Adrenal gland (tissue), 12 donors: ENCODE data around the gene TBC1D22A. TPM values are rescaled to one million over a fixed set of nuclear protein-coding genes. Genes with fewer than 3 reads are reported as not detected.

Experiments used
- DNase-seq, 7 donors: peaks; one replicate each; pipeline ENCODE4 v3.0.0-alpha.2; 2019 to 2020
- H3K27ac ChIP-seq, 5 donors: fragments of 200-600 bp; sonication (generic) in 4 of 5; 1 replicate in 3 of 5; 2 replicates in 2 of 5; pipeline versions ENCODE4 v1.5.1 to v1.8.0; 2016 to 2020; ENCODE audit warnings: mild to moderate bottlenecking in 1 of 5
- H3K27me3 ChIP-seq: fragments of 200-600 bp; 2 replicates; pipeline ENCODE4 v1.8.0; 2021
- H3K36me3 ChIP-seq, 2 donors: fragments of 200-600 bp; replicated peaks in 1 of 2; 1 replicate in 1 of 2; 2 replicates in 1 of 2; pipeline versions ENCODE4 v1.5.1 to v1.8.0; 2018 to 2022
- H3K4me1 ChIP-seq, 2 donors: fragments of 200-600 bp; replicated peaks in 1 of 2; 1 replicate in 1 of 2; 2 replicates in 1 of 2; pipeline versions ENCODE4 v1.5.1 to v1.8.0; 2018 to 2021
- H3K4me3 ChIP-seq, 4 donors: fragments of 200-600 bp; sonication (generic) in 3 of 4; one replicate each; pipeline ENCODE4 v1.5.1; 2016 to 2018
- H3K9me3 ChIP-seq, 3 donors: fragments of 200-600 bp; sonication (generic) in 1 of 3; replicated peaks in 1 of 3; 1 replicate in 2 of 3; 2 replicates in 1 of 3; pipeline versions ENCODE4 v1.5.1 to v1.8.0; 2016 to 2021
- CTCF ChIP-seq, 6 experiments: fragments of 450-650 bp in 4 of 6; fragments of 200-600 bp in 2 of 6; sonication (generic) in 1 of 6; IDR thresholded peaks; 1 replicate in 5 of 6; 2 replicates in 1 of 6; pipeline versions ENCODE4 v1.5.1 to v1.8.0; 2016 to 2021; ENCODE audit warnings: antibody characterized with exemption in 6 of 6, mild to moderate bottlenecking in 2 of 6, moderate library complexity in 1 of 6
- POLR2A ChIP-seq, 2 donors: fragments of 450-650 bp; IDR thresholded peaks; one replicate each; pipeline ENCODE4 v1.6.1; 2017; ENCODE audit warnings: antibody characterized with exemption in 2 of 2, mild to moderate bottlenecking in 2 of 2, moderate library complexity in 1 of 2
- WGBS, 4 donors: extraction: QIAGEN DNeasy Blood & Tissue Kit in 2 of 4; methylation state at CpG; one replicate each; pipeline versions ENCODE4 v1.1.5 to v1.1.7; 2013 to 2017; 5-methylcytosine and 5-hydroxymethylcytosine counted together
- intact Hi-C, 2 donors: fragments of 100-400 bp; cut with DNase I; formaldehyde crosslinking; loops; one replicate each; pipeline versions ENCODE4 v1.14.1 to v1.15.0; 2022 to 2023
- polyA plus RNA-seq, 3 donors: library from polyadenylated mRNA; stranded (reverse); fragments of 200-250 nt in 2 of 3; fragments of 350-450 nt in 1 of 3; fragmentation: Illumina TruSeq in 1 of 3; extraction: RNeasy Lipid Tissue Mini Kit (QIAGEN cat#74804) in 1 of 3; gene quantifications; one replicate each; pipeline ENCODE4 v1.2.3, GENCODE V29; 2013 to 2014
- total RNA-seq, 9 donors: library from RNA; depleted of rRNA in 4 of 9; stranded (reverse); fragments of >200 nt in 4 of 9; fragments of 120-200 nt in 1 of 9; fragmentation: NEBNext Ultra II Directional in 1 of 9; extraction: Animal tissue kit (Norgen Biotek cat#: 25700) in 1 of 9; gene quantifications; one replicate each; pipeline versions ENCODE4 v1.1.0 to v1.2.4, GENCODE V29; 2013 to 2023
- donor health status: healthy with polysubstance abuse.
- donor health status: Bipolar disorder and iron deficiency.
- donor health status: DM: yes; HTN: yes; CAD: no.
- donor health status: DM: no; HTN: no; CAD: no.
- donor health status: DM: no; HTN: no; CAD: no.
- donor health status: DM: yes; HTN: yes; CAD: no.

Gene TBC1D22A
- total and polyA plus RNA-seq, 12 donors = 11.5 to 44.2 (median 28.1) TPM

GRCh38 chr22:47143249-47143938 lies 380.9 kb downstream of the TBC1D22A start:
- WGBS, 4 donors = 90 to 94% (median 93%) methylated on average over 11 to 16 of the region's 16 CpGs
- no peaks in the 10 kb centered on the region for H3K9me3 ChIP-seq

GRCh38 chr22:47144076-47144765 lies 381.8 kb downstream of the TBC1D22A start:
- no peak for TF ChIP-seq POLR2A (IDR thresholded peaks at IDR 0.05)
- TF ChIP-seq CTCF (IDR thresholded peaks at IDR 0.05) = no peak
- DNase-seq = no peak
- 97 to 99% (median 98%) methylated on average over 11 to 24 of the region's 24 CpGs for WGBS, 4 donors
- Histone ChIP-seq H3K4me3 (no peak overlapping the region), H3K4me1 (no peaks in the 10 kb centered on the region), H3K27me3 (no peaks in the 10 kb centered on the region), H3K27ac (no peak overlapping the region), H3K36me3 (no peaks in the 10 kb centered on the region), H3K9me3 (no peaks in the 10 kb centered on the region)
- intact Hi-C loops = no loop called here

More at GRCh38 chr22:47143249-47143938, 380.9 kb downstream of the TBC1D22A start:
- no peak for TF ChIP-seq CTCF (IDR thresholded peaks at IDR 0.05)
- TF ChIP-seq POLR2A (IDR thresholded peaks at IDR 0.05) = no peak
- DNase-seq = no peak
- Histone ChIP-seq H3K27me3 (no peaks in the 10 kb centered on the region), H3K4me3 (no peak overlapping the region), H3K27ac (no peak overlapping the region), H3K4me1 (no peaks in the 10 kb centered on the region), H3K36me3 (no peaks in the 10 kb centered on the region)
- intact Hi-C loops = no loop called here

GRCh38 chr22:47144791-47145425 lies 382.5 kb downstream of the TBC1D22A start:
- TF ChIP-seq CTCF (IDR thresholded peaks at IDR 0.05) (no peak), POLR2A (IDR thresholded peaks at IDR 0.05) (no peak)
- no peak for DNase-seq
- Histone ChIP-seq H3K4me3 (no peak overlapping the region), H3K4me1 (no peaks in the 10 kb centered on the region), H3K9me3 (no peaks in the 10 kb centered on the region), H3K27me3 (no peaks in the 10 kb centered on the region), H3K36me3 (no peaks in the 10 kb centered on the region), H3K27ac (no peak overlapping the region)
- WGBS, 4 donors = 92 to 100% (median 96%) methylated on average over 8 to 20 of the region's 21 CpGs
- intact Hi-C loops = no loop called here

- TF ChIP-seq CTCF (IDR thresholded peaks at IDR 0.05) (no peak), POLR2A (IDR thresholded peaks at IDR 0.05) (no peak)
- Histone ChIP-seq H3K27ac (no peak overlapping the region), H3K4me3 (no peak overlapping the region), H3K36me3 (no peaks in the 10 kb centered on the region), H3K27me3 (no peaks in the 10 kb centered on the region), H3K9me3 (no peaks in the 10 kb centered on the region), H3K4me1 (no peaks in the 10 kb centered on the region)
- no peak for DNase-seq
- intact Hi-C loops = no loop called here
- WGBS, 4 donors = 89 to 97% (median 94%) methylated on average over 20 of the region's 20 CpGs
Measured at GRCh38 chr22:47145883-47146282, 383.4 kb downstream of the TBC1D22A start.
